B cell (primary cell): ENCODE results near the gene GSTM3.

ENCODE experiments used
- CTCF ChIP-seq: fragments of 200-600 bp; IDR thresholded peaks from one replicate; pipeline ENCODE4 v1.8.0; 2022; ENCODE audit warnings: antibody characterized with exemption, mild to moderate bottlenecking
- EZH2 ChIP-seq: IDR thresholded peaks from 2 replicates; pipeline ENCODE4 v1.6.1; 2012; ENCODE audit warnings: borderline replicate concordance, low read depth, mild to moderate bottlenecking, moderate library complexity, low read length; ENCODE audit not compliant: insufficient read depth, poor library complexity, severe bottlenecking

- TF ChIP-seq CTCF: no peak
- TF ChIP-seq EZH2: no peak
Measured at GRCh38 chr1:109768820-109769219, 28.0 kb upstream of the GSTM3 start.
